ENCODE results near the gene RABIF.

The RABIF gene

GRCh38 chr1:202854787-202855186, 34.2 kb downstream of the RABIF start:
- no peak for TF ChIP-seq CTCF (IDR thresholded peaks at IDR 0.05; ENCODE audit: insufficient read depth, low read length, missing control alignments)
- H3K4me3 ChIP-seq (ENCODE audit: low read depth, low read length) = no peak overlapping the region
- CTCF ChIA-PET = interaction anchor here (0.6 to 1.9 kb wide), 2 partner anchors 83 to 135 kb away, joined by 3 to 5 read pairs; no protein-coding TSS in a partner anchor
- POLR2A ChIA-PET = no interaction called here
- no peak for DNase-seq (ENCODE audit: low read depth, low spot score)

- no peak overlapping the region for H3K4me3 ChIP-seq (ENCODE audit: low read depth, low read length)
- DNase-seq (ENCODE audit: low read depth, low spot score) = no peak
- ChIA-PET CTCF (interaction anchor here (0.7 to 3.0 kb wide), 10 partner anchors 11 to 136 kb away, joined by 3 to 12 read pairs (median 3); no protein-coding TSS in a partner anchor), POLR2A (interaction anchor here (0.6 kb wide), 1 partner anchor 42 kb away, joined by 3 read pairs; the partner anchor contains the start of gene PCAT6)
- TF ChIP-seq CTCF (IDR thresholded peaks at IDR 0.05; ENCODE audit: insufficient read depth, low read length, missing control alignments) = peak; percentile 75
These were observed 36.6 kb downstream of the RABIF start for GRCh38 chr1:202852163-202852904.

GRCh38 chr1:202850593-202851362, 38.2 kb downstream of the RABIF start:
- ChIA-PET CTCF (interaction anchor here (0.8 to 1.4 kb wide), 3 partner anchors 13 to 148 kb away, joined by 3 to 4 read pairs (median 3); no protein-coding TSS in a partner anchor), POLR2A (no interaction called here)
- H3K4me3 ChIP-seq (ENCODE audit: low read depth, low read length) = no peak overlapping the region
- DNase-seq (ENCODE audit: low read depth, low spot score) = no peak
- TF ChIP-seq CTCF (IDR thresholded peaks at IDR 0.05; ENCODE audit: insufficient read depth, low read length, missing control alignments) = no peak

- ChIA-PET CTCF (interaction anchor here (1.4 to 1.5 kb wide), 2 partner anchors 9 to 12 kb away, joined by 3 to 4 read pairs; no protein-coding TSS in a partner anchor), POLR2A (no interaction called here)
- H3K4me3 ChIP-seq (ENCODE audit: low read depth, low read length) = no peak overlapping the region
- no peak for DNase-seq (ENCODE audit: low read depth, low spot score)
- no peak for TF ChIP-seq CTCF (IDR thresholded peaks at IDR 0.05; ENCODE audit: insufficient read depth, low read length, missing control alignments)
These were observed 40.8 kb downstream of the RABIF start for GRCh38 chr1:202848191-202848542.

- no peak for DNase-seq (ENCODE audit: low read depth, low spot score)
- no peak for TF ChIP-seq CTCF (IDR thresholded peaks at IDR 0.05; ENCODE audit: insufficient read depth, low read length, missing control alignments)
- no peak overlapping the region for H3K4me3 ChIP-seq (ENCODE audit: low read depth, low read length)
- ChIA-PET CTCF (interaction anchor here (1.1 to 1.4 kb wide), 2 partner anchors 9 to 12 kb away, joined by 4 read pairs; no protein-coding TSS in a partner anchor), POLR2A (interaction anchor here (0.6 kb wide), 1 partner anchor 37 kb away, joined by 3 read pairs; the partner anchor contains the start of gene KDM5B)
These were observed 44.0 kb downstream of the RABIF start for GRCh38 chr1:202844935-202845334.

GRCh38 chr1:202844259-202844658, 44.7 kb downstream of the RABIF start:
- ChIA-PET CTCF (interaction anchor here (1.4 to 1.7 kb wide), 2 partner anchors 13 to 125 kb away, joined by 4 read pairs; no protein-coding TSS in a partner anchor), POLR2A (no interaction called here)
- no peak for TF ChIP-seq CTCF (IDR thresholded peaks at IDR 0.05; ENCODE audit: insufficient read depth, low read length, missing control alignments)
- no peak for DNase-seq (ENCODE audit: low read depth, low spot score)
- no peak overlapping the region for H3K4me3 ChIP-seq (ENCODE audit: low read depth, low read length)
